CD4-positive, CD25-positive, alpha-beta regulatory T cell (primary cell): ENCODE measurements around the gene ZFAND4. TPM values are rescaled to one million over a fixed set of nuclear protein-coding genes. Genes with fewer than 3 reads are reported as not detected.
A peak's percentile ranks its signal among the peaks of the same experiment; 100 is the strongest.
"Not testable (repeated sequence)": the region's sequence is repeated elsewhere in the genome, so short reads cannot be mapped to it uniquely, and the experiment has no call there.

Source experiments
- ATAC-seq, 2 donors: fragments of 150-1000 bp; cut with Tn5 transposase; one replicate each; pipeline ENCODE4 v1.10.0; 2021; ENCODE audit warnings: low read depth in 2 of 2, moderate number of reproducible peaks in 2 of 2, moderate library complexity in 1 of 2
- DNase-seq, 3 donors: peaks; one replicate each; pipeline versions ENCODE4 v3.0.0 to v3.0.0-alpha.2; 2012 to 2022; ENCODE audit warnings: mixed read lengths in 1 of 3
- H3K27ac ChIP-seq: one replicate; pipeline ENCODE4 v1.7.0; 2013; ENCODE audit warnings: mild to moderate bottlenecking, low read length; ENCODE audit not compliant: insufficient read depth, poor library complexity, severe bottlenecking
- H3K27me3 ChIP-seq: one replicate; pipeline ENCODE4 v1.7.0; 2013; ENCODE audit warnings: low read length; ENCODE audit not compliant: control insufficient read depth, insufficient read depth
- H3K36me3 ChIP-seq: one replicate; pipeline ENCODE4 v1.7.0; 2013; ENCODE audit warnings: mild to moderate bottlenecking, low read length, moderate library complexity; ENCODE audit not compliant: control insufficient read depth, insufficient read depth
- H3K4me1 ChIP-seq: 2 replicates; pipeline ENCODE4 v1.7.0; 2013; ENCODE audit warnings: mild to moderate bottlenecking, low read length; ENCODE audit not compliant: insufficient read depth, control insufficient read depth, poor library complexity, severe bottlenecking
- H3K4me3 ChIP-seq: one replicate; pipeline ENCODE4 v1.7.0; 2013; ENCODE audit warnings: low read depth, mild to moderate bottlenecking, low read length, moderate library complexity
- H3K9me3 ChIP-seq, 2 experiments: 1 replicate in 1 of 2; 2 replicates in 1 of 2; pipeline ENCODE4 v1.7.0; 2013; ENCODE audit warnings: low read length in 2 of 2, mild to moderate bottlenecking in 1 of 2, moderate library complexity in 1 of 2; ENCODE audit not compliant: control insufficient read depth in 2 of 2
- H3K27ac Mint-ChIP-seq, 3 donors: one replicate each; pipeline ENCODE4 v1.8.0; 2020 to 2022; ENCODE audit warnings: mild to moderate bottlenecking in 3 of 3, mixed read lengths in 3 of 3, moderate library complexity in 2 of 3
- H3K27me3 Mint-ChIP-seq: one replicate; pipeline ENCODE4 v1.8.0; 2022; ENCODE audit warnings: mild to moderate bottlenecking, mixed read lengths
- H3K36me3 Mint-ChIP-seq: one replicate; pipeline ENCODE4 v1.8.0; 2020; ENCODE audit warnings: mixed read lengths
- H3K4me1 Mint-ChIP-seq, 4 donors: one replicate each; pipeline ENCODE4 v1.8.0; 2020 to 2022; ENCODE audit warnings: mixed read lengths in 4 of 4, mild to moderate bottlenecking in 1 of 4
- H3K4me3 Mint-ChIP-seq, 4 donors: one replicate each; pipeline ENCODE4 v1.8.0; 2020 to 2022; ENCODE audit warnings: mild to moderate bottlenecking in 4 of 4, mixed read lengths in 4 of 4, moderate library complexity in 3 of 4
- H3K9me3 Mint-ChIP-seq, 7 donors: one replicate each; pipeline ENCODE4 v1.8.0; 2020 to 2022; ENCODE audit warnings: mixed read lengths in 7 of 7, mild to moderate bottlenecking in 3 of 7, moderate library complexity in 2 of 7
- polyA plus RNA-seq, 4 donors: library from polyadenylated mRNA; unstranded; fragments of 300-500 nt; fragmentation: Illumina TruSeq; gene quantifications; one replicate each; pipeline ENCODE4 v1.2.3, GENCODE V29; 2021
- total RNA-seq: library from RNA; stranded (reverse); gene quantifications from one replicate; pipeline ENCODE4 v1.2.3, GENCODE V29; 2022

ZFAND4 gene
- total and polyA plus RNA-seq, 5 donors from 2014 or later, result 17.4 to 34.7 (median 19.2) TPM

GRCh38 chr10:45673074-45673648 is 589 bp upstream of the ZFAND4 start:
- H3K27ac ChIP-seq, result peak overlapping the region; percentile 70
- no peak for ATAC-seq
- H3K27ac Mint-ChIP-seq, result peak overlapping the region; percentile 53 to 96 (median 90)
- peaks cover 0 to 2% (median 0%) of the 10 kb centered on the region in 7 donors for H3K9me3 Mint-ChIP-seq
- no peaks in the 10 kb centered on the region for H3K36me3 ChIP-seq
- peak overlapping the region; percentile 89 to 93 (median 92) for H3K4me3 Mint-ChIP-seq
- H3K27me3 ChIP-seq, result no peaks in the 10 kb centered on the region
- H3K4me1 Mint-ChIP-seq, result peaks cover 5 to 44% (median 38%) of the 10 kb centered on the region in 4 donors
- no peaks in the 10 kb centered on the region for H3K9me3 ChIP-seq
- no peaks in the 10 kb centered on the region for H3K36me3 Mint-ChIP-seq
- DNase-seq, result peak in 1 of 3 donors; percentile 15
- H3K4me1 ChIP-seq, result peaks cover 3% of the 10 kb centered on the region
- H3K27me3 Mint-ChIP-seq, result no peaks in the 10 kb centered on the region
- peak overlapping the region; percentile 19 for H3K4me3 ChIP-seq

DNA sequence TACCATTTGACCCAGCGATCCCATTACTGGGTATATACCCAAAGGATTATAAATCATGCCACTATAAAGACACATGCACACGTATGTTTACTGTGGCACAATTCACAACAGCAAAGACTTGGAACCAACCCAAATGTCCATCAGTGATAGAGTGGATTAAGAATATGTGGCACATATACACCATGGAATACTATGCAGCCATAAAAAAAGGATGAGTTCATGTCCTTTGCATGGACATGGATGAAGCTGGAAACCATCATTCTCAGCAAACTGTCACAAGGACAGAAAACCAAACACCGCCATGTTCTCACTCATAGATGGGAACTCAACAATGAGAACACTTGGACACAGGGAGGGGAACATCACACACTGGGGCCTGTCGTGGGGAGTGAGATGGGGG is 1.3 kb downstream of the ZFAND4 start:
- H3K4me3 ChIP-seq, result peak overlapping the region; percentile 94
- H3K4me1 ChIP-seq, H3K36me3 ChIP-seq, H3K27me3 ChIP-seq, ATAC-seq, H3K9me3 Mint-ChIP-seq, H3K9me3 ChIP-seq, DNase-seq, H3K36me3 Mint-ChIP-seq, H3K27me3 Mint-ChIP-seq, H3K27ac ChIP-seq: not testable (repeated sequence)
- Mint-ChIP-seq H3K4me1 (peaks cover 15 to 55% (median 42%) of the 10 kb centered on the region in 4 donors), H3K4me3 (peak overlapping the region; percentile 93 to 98 (median 94)), H3K27ac (peak overlapping the region in 1 of 3 donors; percentile 91)

- H3K27ac Mint-ChIP-seq, result peak overlapping the region in 1 of 3 donors; percentile 65
- H3K36me3 ChIP-seq, ATAC-seq, H3K27me3 ChIP-seq, H3K27me3 Mint-ChIP-seq, H3K9me3 ChIP-seq, H3K27ac ChIP-seq, H3K4me1 ChIP-seq, H3K36me3 Mint-ChIP-seq, H3K4me3 ChIP-seq, H3K9me3 Mint-ChIP-seq, DNase-seq: not testable (repeated sequence)
- peak overlapping the region; percentile 68 to 77 (median 69) for H3K4me3 Mint-ChIP-seq
- H3K4me1 Mint-ChIP-seq, result peaks cover 23 to 61% (median 46%) of the 10 kb centered on the region in 4 donors
These were observed 2.7 kb downstream of the ZFAND4 start for GRCh38 chr10:45669897-45670296.

DNA sequence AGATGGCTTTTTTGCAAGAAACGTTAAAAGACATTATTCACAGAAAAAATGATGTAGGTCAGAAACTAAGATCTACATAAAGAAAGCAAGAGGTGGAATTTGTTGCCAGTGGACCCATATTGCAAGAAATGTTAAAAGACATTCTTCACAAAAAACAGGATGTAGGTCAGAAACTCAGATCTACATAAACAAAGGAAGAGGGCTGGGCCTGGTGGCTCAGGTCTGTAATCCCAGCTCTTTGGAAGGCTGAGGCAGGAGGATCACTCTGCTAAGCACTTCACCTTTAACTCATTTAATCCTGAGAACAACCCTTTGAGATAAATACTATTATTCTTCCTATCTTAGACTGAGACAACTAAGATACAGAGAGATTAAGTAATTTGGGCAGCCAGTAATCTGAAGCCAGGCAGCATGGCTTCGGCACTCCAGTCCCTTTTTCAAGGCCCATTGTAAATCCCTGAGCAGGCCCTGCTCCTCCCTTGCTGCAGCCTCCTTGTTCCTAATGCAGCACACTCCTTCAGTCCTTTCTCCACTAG is 11.6 kb downstream of the ZFAND4 start:
- peaks cover 11 to 19% of the 10 kb centered on the region in 2 experiments for H3K9me3 ChIP-seq
- DNase-seq, result peak in 1 of 3 donors; percentile 30
- Mint-ChIP-seq H3K27ac (peak overlapping the region in 2 of 3 donors; percentile 28 to 60), H3K4me3 (peak overlapping the region in 1 of 4 donors; percentile 49), H3K27me3 (no peaks in the 10 kb centered on the region), H3K9me3 (peaks cover 6 to 22% (median 9%) of the 10 kb centered on the region in 7 donors), H3K36me3 (peaks cover 63% of the 10 kb centered on the region), H3K4me1 (peaks cover 36 to 52% (median 48%) of the 10 kb centered on the region in 4 donors)
- peaks cover 38% of the 10 kb centered on the region for H3K36me3 ChIP-seq
- no peaks in the 10 kb centered on the region for H3K27me3 ChIP-seq
- H3K27ac ChIP-seq, result no peak overlapping the region
- no peak overlapping the region for H3K4me3 ChIP-seq
- H3K4me1 ChIP-seq, result no peaks in the 10 kb centered on the region
- no peak for ATAC-seq

DNA sequence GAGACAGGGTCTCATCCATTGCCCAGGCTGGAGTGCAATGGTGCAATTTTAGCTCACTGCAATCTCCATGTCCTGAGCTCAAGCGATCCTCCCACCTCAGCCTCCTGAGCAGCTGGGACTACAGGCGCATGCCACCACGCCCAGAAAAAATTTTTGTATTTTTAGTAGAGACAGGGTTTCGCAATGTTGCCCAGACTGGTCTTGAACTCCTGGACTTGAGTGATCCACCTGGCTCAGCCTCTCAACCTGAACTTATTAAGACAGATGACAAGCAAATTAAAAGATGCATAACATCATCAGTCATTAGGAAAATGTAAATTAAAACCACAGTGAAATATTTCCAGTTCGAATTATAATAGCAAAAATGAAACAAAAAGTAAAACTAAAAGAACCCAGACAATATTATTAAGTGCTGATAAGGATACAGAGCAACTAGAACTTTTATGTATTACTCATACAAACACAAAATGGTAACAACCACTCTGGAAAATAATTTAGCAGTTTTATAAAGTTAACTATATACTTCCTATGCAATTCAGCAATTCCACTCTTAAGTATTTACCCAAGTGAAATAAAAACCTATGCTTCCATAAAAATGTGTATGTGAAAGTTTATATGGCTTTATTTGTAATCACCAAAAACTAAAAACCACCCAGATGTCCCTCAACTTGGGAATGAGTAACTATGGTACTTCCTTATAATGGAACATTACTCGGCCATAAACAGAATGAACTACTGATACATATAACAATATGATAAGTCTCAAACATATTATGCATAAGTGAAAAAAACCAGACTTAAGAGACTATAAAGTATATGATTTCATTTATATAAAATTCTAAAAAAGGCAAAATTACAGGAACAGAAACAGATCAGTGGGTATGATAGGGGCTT is 15.3 kb downstream of the ZFAND4 start:
- Mint-ChIP-seq H3K9me3 (peaks cover 5 to 18% (median 9%) of the 10 kb centered on the region in 7 donors), H3K27me3 (no peaks in the 10 kb centered on the region), H3K4me3 (peak overlapping the region in 3 of 4 donors; percentile 10 to 42 (median 13)), H3K36me3 (peaks cover 74% of the 10 kb centered on the region), H3K4me1 (peaks cover 43 to 67% (median 52%) of the 10 kb centered on the region in 4 donors), H3K27ac (no peak overlapping the region)
- Histone ChIP-seq H3K4me1 (no peaks in the 10 kb centered on the region), H3K27ac (no peak overlapping the region), H3K27me3 (no peaks in the 10 kb centered on the region), H3K36me3 (peaks cover 40% of the 10 kb centered on the region), H3K9me3 (peaks cover 11 to 19% of the 10 kb centered on the region in 2 experiments), H3K4me3 (peak overlapping the region; percentile 7)
- DNase-seq (peak in 1 of 3 donors; percentile 30), ATAC-seq (no peak)

GRCh38 chr10:45655219-45655618 is 17.4 kb downstream of the ZFAND4 start:
- Mint-ChIP-seq H3K36me3 (peaks cover 64% of the 10 kb centered on the region), H3K4me1 (peaks cover 40 to 55% (median 46%) of the 10 kb centered on the region in 4 donors)
- no peak overlapping the region for H3K27ac ChIP-seq

DNA sequence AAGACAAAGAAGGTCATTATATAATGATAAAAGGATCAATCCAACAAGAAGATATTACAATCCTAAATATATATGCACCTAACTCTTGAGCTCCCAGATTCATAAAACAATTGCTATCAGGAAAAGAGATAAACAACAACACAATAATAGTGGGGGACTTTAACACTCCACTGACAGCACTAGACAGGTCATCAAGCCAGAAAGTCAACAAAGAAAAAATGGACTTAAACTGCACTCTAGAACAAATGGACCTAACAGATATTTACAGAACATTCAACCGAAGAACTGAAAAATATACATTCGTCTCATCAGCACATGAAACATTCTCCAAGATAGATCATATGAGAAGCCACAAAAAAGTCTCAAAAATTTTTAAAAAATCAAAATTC is 17.8 kb downstream of the ZFAND4 start:
- not testable (repeated sequence) for DNase-seq, ATAC-seq, H3K27me3 Mint-ChIP-seq, H3K27ac Mint-ChIP-seq, H3K4me1 ChIP-seq, H3K27ac ChIP-seq, H3K9me3 ChIP-seq, H3K9me3 Mint-ChIP-seq, H3K4me3 Mint-ChIP-seq, H3K4me3 ChIP-seq, H3K27me3 ChIP-seq
- H3K36me3 ChIP-seq, result peaks cover 30% of the 10 kb centered on the region
- H3K4me1 Mint-ChIP-seq, result peaks cover 40 to 55% (median 46%) of the 10 kb centered on the region in 4 donors
- H3K36me3 Mint-ChIP-seq, result peaks cover 62% of the 10 kb centered on the region

More at GRCh38 chr10:45655219-45655618, 17.4 kb downstream of the ZFAND4 start:
- H3K27me3 ChIP-seq, result no peaks in the 10 kb centered on the region
- Mint-ChIP-seq H3K27me3 (no peaks in the 10 kb centered on the region), H3K27ac (peak overlapping the region in 1 of 3 donors; percentile 20), H3K4me3 (peak overlapping the region in 3 of 4 donors; percentile 12 to 46 (median 13)), H3K9me3 (peaks cover 1 to 8% (median 5%) of the 10 kb centered on the region in 7 donors)
- no peak for DNase-seq
- H3K4me3 ChIP-seq, result no peak overlapping the region
- H3K4me1 ChIP-seq, result no peaks in the 10 kb centered on the region
- H3K36me3 ChIP-seq, result peaks cover 31% of the 10 kb centered on the region
- peaks cover under 1 to 7% of the 10 kb centered on the region in 2 experiments for H3K9me3 ChIP-seq
- ATAC-seq, result no peak
